Gastrocnemius medialis (tissue), 4 donors: ENCODE data around the gene SCN4A.

Source experiments
- CTCF ChIP-seq, 5 experiments: fragments of 450-650 bp in 3 of 5; fragments of 200-600 bp in 2 of 5; sonication (generic) in 2 of 5; IDR thresholded peaks in 4 of 5; conservative IDR thresholded peaks in 1 of 5; 1 replicate in 4 of 5; 2 replicates in 1 of 5; pipeline ENCODE4 v1.5.1; 2016 to 2019; ENCODE audit warnings: antibody characterized with exemption in 5 of 5, mild to moderate bottlenecking in 3 of 5, moderate library complexity in 3 of 5
- POLR2A ChIP-seq, 2 donors: fragments of 450-650 bp; IDR thresholded peaks; one replicate each; pipeline ENCODE4 v1.6.1; 2017; ENCODE audit warnings: antibody characterized with exemption in 2 of 2, mild to moderate bottlenecking in 2 of 2, moderate library complexity in 2 of 2

- TF ChIP-seq CTCF (IDR thresholded peaks at IDR 0.05 in 4 of 5, conservative IDR thresholded peaks at IDR 0.05 in 1 of 5): no peak
- TF ChIP-seq POLR2A (IDR thresholded peaks at IDR 0.05): no peak
Observed at GRCh38 chr17:63934183-63935112, 38.3 kb downstream of the SCN4A start.
